Astrocyte (in vitro differentiated cells and primary cell): Measurements from ENCODE around the gene ZNF211.

ENCODE experiments used
- CTCF ChIP-seq: IDR thresholded peaks from 2 replicates; pipeline ENCODE4 v1.5.1; 2011; ENCODE audit warnings: low read depth, mild to moderate bottlenecking, inconsistent platforms, low read length, moderate library complexity; ENCODE audit not compliant: insufficient read depth
- EZH2 ChIP-seq: IDR thresholded peaks from 2 replicates; pipeline ENCODE4 v1.6.1; 2012; ENCODE audit warnings: mild to moderate bottlenecking, low read length, inconsistent platforms; ENCODE audit not compliant: insufficient read depth

GRCh38 chr19:57613941-57614743 lies 18.8 kb upstream of the ZNF211 start, which contains the start of gene ZNF134:
- TF ChIP-seq CTCF (peak; percentile 9), EZH2 (no peak)
